ES-I3 (cell line): Measurements from ENCODE around the gene LMCD1.

ENCODE experiments used
- H3K36me3 ChIP-seq: 2 replicates; pipeline ENCODE4 v1.6.1; 2013; ENCODE audit warnings: mild to moderate bottlenecking, low read length, control low read depth, moderate library complexity; ENCODE audit not compliant: insufficient read depth
- H3K4me1 ChIP-seq: 2 replicates; pipeline ENCODE4 v1.6.1; 2013; ENCODE audit warnings: mild to moderate bottlenecking, control low read depth, low read length; ENCODE audit not compliant: insufficient read depth
- H3K9ac ChIP-seq: 2 replicates; pipeline ENCODE4 v1.6.1; 2013; ENCODE audit warnings: low read depth, mild to moderate bottlenecking, low read length, moderate library complexity
- H3K9me3 ChIP-seq: 2 replicates; pipeline ENCODE4 v1.6.1; 2013; ENCODE audit warnings: mild to moderate bottlenecking, low read length, moderate library complexity; ENCODE audit not compliant: control insufficient read depth, insufficient read depth

Gene LMCD1

GRCh38 chr3:8525893-8526292 lies 24.3 kb downstream of the LMCD1 start:
- H3K9ac ChIP-seq = no peak overlapping the region
- peaks cover 5% of the 10 kb centered on the region; the same call in 1 of the 2 replicates for H3K4me1 ChIP-seq
- no peaks in the 10 kb centered on the region for H3K9me3 ChIP-seq
- peaks cover 2% of the 10 kb centered on the region; the same call in 1 of the 2 replicates for H3K36me3 ChIP-seq

- H3K9me3 ChIP-seq = no peaks in the 10 kb centered on the region
- H3K4me1 ChIP-seq = 0 out of 2 replicates have a peak, but pooled peaks cover 5% of the 10 kb centered on the region
- H3K36me3 ChIP-seq = peaks cover 3% of the 10 kb centered on the region
- H3K9ac ChIP-seq = no peak overlapping the region
Measured at GRCh38 chr3:8529181-8529637, 27.6 kb downstream of the LMCD1 start.

DNA sequence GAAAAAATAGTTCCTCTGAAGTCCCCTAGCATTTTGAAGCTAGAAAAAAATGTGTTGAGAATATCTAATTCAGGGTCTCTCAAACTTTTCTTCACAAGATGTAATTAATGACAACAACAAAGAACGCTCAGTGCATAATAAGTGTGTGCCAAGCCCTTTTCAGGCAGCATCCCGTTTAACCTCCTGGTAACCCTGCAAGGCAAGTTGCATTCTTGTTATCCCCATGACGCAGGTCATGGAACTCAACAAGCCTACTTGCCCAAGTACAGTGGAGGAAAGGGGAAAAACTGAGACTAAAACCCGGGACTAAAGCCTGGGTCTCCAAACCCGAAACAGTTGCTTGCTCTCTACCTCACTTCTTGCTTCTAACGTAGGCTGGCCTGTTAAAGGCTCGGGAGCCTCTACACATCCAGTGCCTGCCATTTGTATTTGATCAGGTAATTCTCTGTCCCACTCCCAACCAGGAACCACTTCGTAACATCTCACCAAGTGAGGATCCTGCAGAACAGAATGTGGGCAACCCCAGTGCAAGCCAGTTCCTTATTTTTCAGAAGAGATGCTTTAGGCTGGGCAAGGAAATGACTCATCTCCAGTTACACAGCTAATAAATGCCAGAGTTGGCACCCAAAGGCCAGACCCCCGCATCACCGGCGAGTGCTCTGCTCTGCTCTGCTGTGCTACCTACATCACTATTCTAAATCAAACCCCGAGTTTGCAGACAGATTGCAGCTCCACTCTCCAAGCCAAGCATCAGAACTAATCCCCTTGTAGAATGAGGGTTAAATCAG lies 28.3 kb downstream of the LMCD1 start:
- Histone ChIP-seq H3K9ac (no peak overlapping the region), H3K9me3 (no peaks in the 10 kb centered on the region), H3K36me3 (peaks cover 3% of the 10 kb centered on the region), H3K4me1 (0 out of 2 replicates have a peak, but pooled peaks cover 5% of the 10 kb centered on the region)

DNA sequence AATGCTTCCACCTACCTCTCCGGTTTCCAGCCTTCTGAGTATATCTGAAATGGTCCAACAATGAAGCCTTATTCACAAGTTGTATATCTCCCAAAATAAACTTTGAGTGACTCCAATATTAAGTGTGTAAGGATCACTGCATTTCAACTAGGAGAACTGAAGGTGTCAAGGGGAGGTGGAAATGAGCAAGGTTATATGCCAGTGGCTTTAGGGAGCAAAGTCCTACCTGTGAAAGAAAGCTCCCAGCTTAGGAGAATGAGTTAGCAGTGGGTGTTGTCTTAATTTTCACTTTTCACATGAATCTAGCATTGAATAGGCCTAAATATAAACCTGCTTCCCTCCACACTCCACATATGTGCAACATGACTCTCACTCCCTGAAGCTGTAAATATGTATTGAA lies 29.0 kb downstream of the LMCD1 start:
- Histone ChIP-seq H3K9ac (no peak overlapping the region), H3K36me3 (peaks cover 3% of the 10 kb centered on the region)

DNA sequence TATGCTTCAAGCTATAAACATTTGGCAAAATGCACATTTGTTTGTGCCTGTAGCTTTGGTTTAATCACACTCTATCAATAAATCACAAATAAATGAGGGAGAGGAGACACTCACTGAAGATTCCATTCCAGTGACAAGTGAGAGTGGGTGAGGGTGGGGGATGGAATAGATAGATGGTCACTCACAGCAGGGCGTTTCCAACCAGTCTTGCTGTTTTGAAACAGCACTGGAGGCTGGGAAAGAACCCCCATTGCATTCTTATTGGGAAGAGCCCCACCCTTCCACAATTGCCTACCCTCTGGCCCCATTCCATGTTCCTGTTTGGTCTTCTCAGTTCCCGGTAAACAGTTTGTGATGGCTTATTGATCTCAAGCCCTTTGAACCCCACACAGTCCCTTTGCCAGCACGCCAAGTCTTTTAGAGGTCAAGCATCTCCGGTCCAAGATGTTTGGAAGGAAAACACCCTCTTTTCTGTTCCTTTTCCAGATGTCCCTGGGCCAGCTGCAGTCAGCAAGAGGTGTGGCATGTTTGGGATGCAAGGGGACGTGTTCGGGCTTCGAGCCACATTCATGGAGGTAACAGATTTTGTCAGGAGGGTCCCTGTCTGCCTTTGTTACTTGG lies 30.7 kb downstream of the LMCD1 start:
- Histone ChIP-seq H3K4me1 (peaks cover 20% of the 10 kb centered on the region; the same call in 1 of the 2 replicates), H3K36me3 (peaks cover 3% of the 10 kb centered on the region), H3K9me3 (no peaks in the 10 kb centered on the region), H3K9ac (no peak overlapping the region)

More for the DNA sequence above, 29.0 kb downstream of the LMCD1 start:
- Histone ChIP-seq H3K9me3 (no peaks in the 10 kb centered on the region), H3K4me1 (peaks cover 9% of the 10 kb centered on the region; the same call in 1 of the 2 replicates)

GRCh38 chr3:8536096-8537056 lies 34.8 kb downstream of the LMCD1 start:
- peaks cover 21% of the 10 kb centered on the region; the same call in 1 of the 2 replicates for H3K4me1 ChIP-seq
- H3K9me3 ChIP-seq = no peaks in the 10 kb centered on the region
- no peak overlapping the region for H3K9ac ChIP-seq
- H3K36me3 ChIP-seq = peaks cover 13% of the 10 kb centered on the region

DNA sequence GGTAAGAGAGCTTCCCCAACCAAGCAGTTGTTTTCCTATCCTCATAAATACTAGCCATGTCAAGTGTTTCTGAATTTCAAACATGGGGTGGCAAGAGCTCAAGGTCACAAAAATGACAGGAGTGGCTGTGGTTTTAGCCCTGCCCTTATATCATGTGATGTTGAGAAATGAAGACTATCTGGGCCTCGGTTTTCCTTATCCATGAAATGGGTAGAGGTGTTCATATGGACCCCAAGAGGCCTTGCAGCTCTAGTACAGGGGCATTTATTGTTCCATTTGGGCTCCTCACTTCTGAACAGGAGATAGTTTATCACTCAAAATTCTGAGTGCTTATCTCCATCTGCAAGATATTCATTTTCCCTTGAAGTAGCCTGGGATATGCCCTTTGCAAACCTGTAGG lies 35.8 kb downstream of the LMCD1 start:
- peaks cover 21% of the 10 kb centered on the region; the same call in 1 of the 2 replicates for H3K4me1 ChIP-seq
- H3K36me3 ChIP-seq = peaks cover 13% of the 10 kb centered on the region
- no peak overlapping the region for H3K9ac ChIP-seq
- H3K9me3 ChIP-seq = no peaks in the 10 kb centered on the region

DNA sequence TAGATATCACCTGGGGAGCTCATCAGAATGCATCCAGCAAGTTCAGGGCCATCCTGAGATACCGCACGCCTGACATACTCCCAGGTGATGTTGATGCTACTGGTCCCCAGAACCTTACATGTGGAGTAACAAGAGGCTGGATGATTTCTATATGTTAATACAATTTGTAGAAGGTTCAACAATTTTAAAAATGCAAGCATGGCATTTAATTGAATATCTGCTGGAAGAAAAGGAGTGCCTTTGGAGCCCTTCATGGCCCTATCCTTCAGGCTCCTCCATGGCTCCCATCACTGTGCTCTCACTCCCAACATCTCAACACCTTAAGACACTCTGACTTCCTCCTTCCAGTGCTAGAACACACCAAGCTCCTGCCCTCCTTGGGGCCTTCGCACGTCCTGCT lies 36.6 kb downstream of the LMCD1 start:
- Histone ChIP-seq H3K4me1 (peaks cover 21% of the 10 kb centered on the region; the same call in 1 of the 2 replicates), H3K9ac (no peak overlapping the region), H3K36me3 (peaks cover 13% of the 10 kb centered on the region), H3K9me3 (no peaks in the 10 kb centered on the region)

DNA sequence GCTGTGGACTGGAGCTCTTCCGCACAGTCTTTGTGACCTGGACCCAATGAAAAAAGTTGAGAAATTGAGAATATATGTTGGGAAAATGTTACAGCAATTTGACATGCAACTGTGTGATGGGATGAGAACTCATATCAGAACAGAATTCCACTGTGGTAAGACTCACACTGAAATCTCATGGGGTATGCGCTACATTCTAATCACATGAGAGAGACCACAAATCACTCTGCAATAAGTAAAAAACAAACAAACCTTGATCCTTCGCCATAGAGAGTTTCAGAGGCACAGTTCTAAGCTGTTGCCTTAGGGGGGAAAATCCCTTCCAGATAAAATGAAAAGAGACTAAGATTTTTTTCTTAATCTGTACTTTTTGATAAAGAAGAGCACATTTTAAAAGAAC lies 37.3 kb downstream of the LMCD1 start:
- H3K9me3 ChIP-seq = no peaks in the 10 kb centered on the region
- peaks cover 21% of the 10 kb centered on the region; the same call in 1 of the 2 replicates for H3K4me1 ChIP-seq
- H3K9ac ChIP-seq = no peak overlapping the region
- peaks cover 16% of the 10 kb centered on the region for H3K36me3 ChIP-seq

GRCh38 chr3:8539419-8539818 lies 37.8 kb downstream of the LMCD1 start:
- Histone ChIP-seq H3K9ac (no peak overlapping the region), H3K4me1 (peaks cover 21% of the 10 kb centered on the region; the same call in 1 of the 2 replicates), H3K9me3 (no peaks in the 10 kb centered on the region), H3K36me3 (peaks cover 16% of the 10 kb centered on the region)

- Histone ChIP-seq H3K36me3 (peaks cover 16% of the 10 kb centered on the region), H3K4me1 (peaks cover 19% of the 10 kb centered on the region; the same call in 1 of the 2 replicates), H3K9me3 (no peaks in the 10 kb centered on the region), H3K9ac (no peak overlapping the region)
Measured at GRCh38 chr3:8540456-8540855, 38.8 kb downstream of the LMCD1 start.

GRCh38 chr3:8541486-8541885 lies 39.9 kb downstream of the LMCD1 start:
- Histone ChIP-seq H3K4me1 (0 out of 2 replicates have a peak, but pooled peaks cover 9% of the 10 kb centered on the region), H3K36me3 (peaks cover 17% of the 10 kb centered on the region), H3K9me3 (no peaks in the 10 kb centered on the region), H3K9ac (no peak overlapping the region)

- 0 out of 2 replicates have a peak, but pooled peaks cover 7% of the 10 kb centered on the region for H3K4me1 ChIP-seq
- H3K36me3 ChIP-seq = peaks cover 18% of the 10 kb centered on the region
- no peaks in the 10 kb centered on the region for H3K9me3 ChIP-seq
- H3K9ac ChIP-seq = no peak overlapping the region
Measured at GRCh38 chr3:8542190-8543135, 40.8 kb downstream of the LMCD1 start.
